IPS DF 19.7 (cell line): Measurements from ENCODE around the gene RAB32.
"Not testable (repeated sequence)": the region's sequence is repeated elsewhere in the genome, so short reads cannot be mapped to it uniquely, and the experiment has no call there.

ENCODE experiments used
- DNase-seq: peaks from one replicate; pipeline ENCODE4 v3.0.0-alpha.2; 2013; ENCODE audit warnings: low read depth, low spot score

RAB32 gene

DNA sequence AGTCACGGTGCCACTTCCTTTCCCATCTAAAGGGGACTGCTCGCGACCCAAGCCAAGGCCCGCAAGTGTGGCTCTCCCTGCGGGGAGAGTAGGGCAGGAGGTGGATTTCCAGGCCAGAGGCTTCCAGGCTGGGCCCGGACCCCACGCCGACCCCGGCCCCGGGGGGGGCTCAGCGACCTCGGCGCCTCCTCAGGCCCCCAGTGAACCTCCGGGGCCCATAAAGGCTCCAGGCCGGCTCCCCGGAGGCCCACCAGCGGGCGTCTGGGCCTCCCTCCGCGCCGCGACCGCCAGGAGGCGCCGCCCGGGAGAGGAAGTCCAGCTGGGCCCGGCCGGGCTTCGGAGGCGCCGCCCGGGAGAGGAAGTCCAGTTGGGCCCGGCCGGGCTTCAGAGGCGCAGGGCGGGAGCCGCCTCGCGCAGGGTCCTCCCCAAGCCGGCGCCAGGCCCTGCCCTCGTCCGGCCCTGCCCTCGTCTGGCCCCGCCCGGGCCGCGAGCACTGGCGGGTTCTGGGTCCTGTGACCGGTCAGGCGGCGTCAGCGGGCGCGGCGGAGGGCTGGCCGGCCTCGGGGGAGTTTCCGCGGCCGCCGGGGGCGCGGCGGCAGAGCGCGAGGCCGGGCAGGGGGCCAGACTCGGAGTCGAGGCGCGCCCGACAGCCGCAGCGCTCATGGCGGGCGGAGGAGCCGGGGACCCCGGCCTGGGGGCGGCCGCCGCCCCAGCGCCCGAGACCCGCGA lies at the start of gene RAB32:
TSS of gene RAB32 (plus strand) at position 623 of the 729 bp plus-strand sequence. CDS start at position 662, 39 bp downstream.
- no peak for DNase-seq

DNA sequence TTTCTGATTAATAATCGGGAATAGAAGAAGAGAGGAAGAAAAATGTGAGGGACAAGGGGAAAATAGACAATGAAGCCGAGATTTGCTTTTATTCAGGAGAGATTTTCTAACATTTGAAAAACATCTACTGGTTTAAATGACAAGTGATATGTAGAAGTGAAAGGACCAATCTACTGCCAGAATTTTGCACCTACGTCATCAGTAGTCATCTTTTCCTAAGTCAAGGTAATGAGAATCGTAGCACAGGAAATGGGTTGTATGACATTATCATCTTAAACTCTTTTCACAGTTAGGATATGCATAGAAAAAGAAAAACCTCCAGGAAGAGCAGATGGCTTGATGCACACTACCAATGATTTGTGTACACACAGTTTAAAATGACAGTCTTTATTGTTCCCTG lies 45.3 kb upstream of the RAB32 start:
- no peak for DNase-seq

GRCh38 chr6:146503096-146503495 lies 40.5 kb upstream of the RAB32 start:
- no peak for DNase-seq

- DNase-seq: no peak
These were observed 28.4 kb upstream of the RAB32 start for GRCh38 chr6:146515212-146515611.

GRCh38 chr6:146526192-146526591 lies 17.4 kb upstream of the RAB32 start:
- no peak for DNase-seq

DNA sequence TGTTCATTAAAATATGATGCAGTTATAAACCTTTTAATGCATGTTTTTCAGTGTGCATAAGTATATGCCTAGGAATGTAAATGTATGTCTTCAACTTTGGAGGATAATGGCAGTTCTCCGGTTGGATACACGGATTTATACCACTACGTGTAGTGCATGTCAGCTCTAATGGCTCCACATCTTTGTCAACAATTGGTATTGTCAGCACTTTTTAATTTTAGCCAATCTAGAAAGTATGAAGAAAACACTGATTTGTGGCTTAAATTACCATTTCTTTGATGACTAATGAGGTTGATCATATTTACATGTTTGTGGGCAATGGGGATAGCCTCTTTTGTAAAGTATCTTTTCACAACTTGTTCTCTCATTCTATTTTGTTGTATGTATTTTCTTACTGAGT lies 10.9 kb upstream of the RAB32 start:
- DNase-seq: no peak

DNA sequence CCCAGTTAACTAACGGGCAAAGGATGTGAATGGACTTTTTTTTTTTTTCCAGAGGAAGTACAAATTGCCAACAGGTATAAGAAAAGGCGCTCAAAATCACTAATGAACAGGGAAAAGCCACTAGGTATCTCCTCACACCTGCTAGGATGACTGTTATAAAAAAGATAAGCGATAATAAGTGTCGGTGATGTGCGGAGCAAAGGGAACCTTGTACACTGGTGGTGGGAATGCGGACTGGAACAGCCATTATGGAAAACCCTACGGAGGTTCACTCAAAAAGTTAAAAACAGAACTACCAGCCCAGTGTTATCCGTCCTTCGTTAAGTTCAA lies 787 bp upstream of the RAB32 start:
- DNase-seq: no peak

DNA sequence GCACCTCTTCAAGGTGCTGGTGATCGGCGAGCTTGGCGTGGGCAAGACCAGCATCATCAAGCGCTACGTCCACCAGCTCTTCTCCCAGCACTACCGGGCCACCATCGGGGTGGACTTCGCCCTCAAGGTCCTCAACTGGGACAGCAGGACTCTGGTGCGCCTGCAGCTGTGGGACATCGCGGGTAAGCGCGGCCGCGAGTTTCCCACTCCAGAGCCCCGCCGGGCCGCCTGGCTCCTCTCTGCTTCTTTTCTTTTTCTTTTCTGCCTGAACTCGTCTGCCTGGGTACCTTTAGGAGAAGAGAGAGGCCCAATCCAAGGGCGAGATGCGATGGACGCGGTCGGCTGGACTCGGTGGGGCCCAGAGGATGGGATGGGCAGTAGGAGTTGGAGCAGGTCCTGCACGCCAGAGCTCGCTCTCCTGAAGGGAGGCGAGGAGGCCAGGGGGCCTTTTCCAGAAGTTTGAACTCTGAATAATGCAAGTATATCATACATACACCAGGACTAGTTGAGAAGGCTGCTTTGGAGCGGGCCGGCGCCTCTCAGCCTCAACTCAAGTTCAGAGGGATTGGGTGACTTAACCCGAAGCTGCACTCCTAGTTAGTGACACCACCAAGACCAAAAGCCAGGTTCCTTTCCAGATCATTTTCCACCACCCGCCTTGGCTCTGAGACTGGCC lies 445 bp downstream of the RAB32 start:
- DNase-seq: no peak

- DNase-seq: no peak
These were observed 1.1 kb downstream of the RAB32 start for GRCh38 chr6:146544616-146545182.

GRCh38 chr6:146545581-146545980 lies 1.9 kb downstream of the RAB32 start:
- DNase-seq: no peak

- no peak for DNase-seq
These were observed 2.9 kb downstream of the RAB32 start for GRCh38 chr6:146546443-146547043.

DNA sequence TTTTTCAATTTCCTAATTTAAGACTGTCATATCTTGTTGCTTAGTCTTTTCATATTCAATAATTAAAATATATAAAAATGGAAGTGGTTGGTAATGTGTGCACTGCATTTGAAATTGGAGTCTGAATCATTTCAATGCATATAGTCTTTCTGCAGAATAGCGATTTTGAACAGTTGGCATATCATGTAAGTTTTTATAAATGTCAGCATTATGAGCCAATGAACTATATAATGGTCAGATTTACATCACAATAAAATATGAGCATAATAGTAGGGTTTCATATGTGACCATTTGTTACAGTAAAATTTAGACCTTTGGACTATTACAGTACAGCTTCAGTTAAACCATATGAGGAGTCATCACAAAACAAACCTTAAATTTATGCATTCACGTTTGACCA lies 4.3 kb downstream of the RAB32 start:
- no peak for DNase-seq

- no peak for DNase-seq
These were observed 5.3 kb downstream of the RAB32 start for GRCh38 chr6:146548898-146549374.

DNA sequence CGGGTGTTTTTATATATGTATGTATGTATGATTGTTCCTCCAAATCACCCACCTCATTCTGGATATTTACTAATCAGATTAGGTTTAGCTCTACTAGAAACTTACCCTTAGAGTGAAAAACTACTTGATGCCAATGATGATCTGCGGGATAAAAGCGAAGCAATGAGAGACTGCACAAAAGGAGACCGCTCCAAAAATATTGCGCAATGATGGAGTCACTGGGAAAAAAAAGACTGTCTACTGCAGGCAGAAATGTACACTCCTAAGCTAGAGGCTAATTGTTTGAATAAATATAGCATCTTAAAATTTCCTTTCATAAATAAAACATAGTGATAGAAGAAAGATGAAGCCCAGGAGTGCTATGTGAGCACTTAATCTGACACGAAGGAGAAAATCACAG lies 7.3 kb downstream of the RAB32 start:
- DNase-seq: no peak

DNA sequence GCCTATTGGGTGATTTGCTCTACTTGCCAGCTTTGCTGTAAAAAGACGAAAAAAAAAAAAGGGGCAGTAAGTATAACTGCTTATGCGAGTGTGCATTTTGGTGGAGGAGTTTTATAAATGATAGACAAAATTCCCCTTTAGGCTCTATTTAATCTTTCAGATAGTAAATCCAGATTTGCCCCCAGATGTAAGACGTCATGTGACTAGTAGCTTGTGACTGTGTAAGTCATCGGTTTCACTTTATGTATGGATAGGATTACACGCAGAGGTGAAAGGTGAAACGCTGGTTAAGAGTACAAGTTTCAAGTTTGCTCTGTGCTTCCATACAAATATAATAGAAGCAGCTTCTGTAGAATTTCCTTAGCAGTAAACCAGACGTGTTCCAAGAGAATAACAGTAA lies 7.9 kb downstream of the RAB32 start:
- no peak for DNase-seq

DNA sequence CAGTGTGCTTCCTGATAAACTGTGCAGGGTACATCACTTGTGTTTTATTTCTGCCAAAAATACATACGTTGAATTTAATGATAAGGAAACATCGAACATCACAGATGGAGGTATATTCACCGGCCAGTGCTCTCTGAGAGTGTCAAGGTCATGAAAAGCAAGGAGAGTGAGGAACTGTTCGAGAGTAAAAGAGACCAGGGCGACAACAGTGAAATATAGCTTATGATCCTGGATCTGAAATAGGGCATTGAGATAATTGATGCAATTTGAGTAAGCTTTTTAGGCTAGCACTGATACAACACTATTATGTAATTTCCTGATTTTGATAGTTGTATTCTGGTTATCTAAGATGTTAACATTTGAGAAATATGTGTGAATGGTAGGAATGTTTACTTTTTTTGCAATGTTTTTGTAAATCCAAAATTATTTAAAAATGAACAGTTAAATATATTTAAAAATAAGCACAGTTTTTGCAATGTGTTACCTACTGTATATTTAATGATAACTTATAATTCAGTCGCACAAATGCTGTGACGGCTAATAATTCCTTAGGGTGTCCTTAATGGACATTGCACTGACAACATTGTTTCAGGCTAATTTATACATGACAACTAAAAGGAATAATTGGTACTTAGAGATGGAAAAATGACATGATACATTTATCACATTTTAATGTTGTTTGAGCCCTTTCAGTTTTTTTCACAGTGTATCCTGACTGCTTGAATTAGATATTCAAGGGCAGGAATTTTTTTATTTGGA lies 9.9 kb downstream of the RAB32 start:
- DNase-seq: no peak

DNA sequence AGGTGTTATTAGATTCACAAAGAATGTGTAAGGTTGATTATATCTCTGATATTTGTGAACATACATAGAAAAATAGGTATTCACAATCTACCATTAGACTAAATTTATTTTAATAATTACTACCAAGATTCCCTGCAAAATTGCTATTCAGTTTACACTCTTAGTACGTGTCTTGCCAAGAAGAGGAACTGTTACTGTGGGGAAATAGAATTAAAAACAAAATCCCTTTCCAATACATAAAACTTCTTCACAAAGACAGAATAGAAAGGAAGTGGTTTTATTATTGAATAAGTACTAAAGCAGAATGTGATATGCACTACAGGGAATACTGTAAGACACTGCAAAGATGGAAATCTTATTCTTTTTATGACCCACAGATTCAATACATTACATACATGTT lies 17.0 kb downstream of the RAB32 start:
- no peak for DNase-seq

- DNase-seq: not testable (repeated sequence)
These were observed 23.0 kb downstream of the RAB32 start for GRCh38 chr6:146566661-146567060.

GRCh38 chr6:146568619-146569018 lies 25.0 kb downstream of the RAB32 start:
- DNase-seq: not testable (repeated sequence)

GRCh38 chr6:146574211-146574610 lies 30.6 kb downstream of the RAB32 start:
- DNase-seq: no peak

- DNase-seq: no peak
These were observed 34.4 kb downstream of the RAB32 start for GRCh38 chr6:146578054-146578453.

DNA sequence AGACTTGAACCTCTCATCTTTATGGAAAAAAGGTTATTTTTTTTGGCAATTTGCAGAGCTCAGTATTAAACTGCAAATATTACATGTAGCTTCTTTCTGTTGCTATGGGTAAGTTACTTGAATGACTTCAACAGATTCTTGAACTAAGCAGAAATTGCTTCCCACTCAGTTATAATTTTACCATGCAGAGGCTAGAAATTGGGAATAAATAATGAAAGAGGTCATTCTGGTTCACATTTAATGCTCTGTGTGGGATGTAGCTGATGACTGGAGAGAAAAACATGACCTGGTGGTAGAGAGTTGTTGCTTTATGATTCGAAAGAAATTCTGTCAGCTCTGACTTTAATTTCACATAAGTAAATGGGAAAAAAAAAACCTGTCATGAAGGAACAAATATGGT lies 38.3 kb downstream of the RAB32 start:
- no peak for DNase-seq
